NCI-H1092 treated with DMSO at 0.1 percent for 48 hours (cell line): ENCODE measurements around the gene STXBP3.

Source experiments
- DNase-seq: peaks from one replicate; lab custom pipeline; 2025; lab: John Stamatoyannopoulos, UW

STXBP3 gene

GRCh38 chr1:108801101-108801500 lies 54.6 kb downstream of the STXBP3 start:
- no peak for DNase-seq

- DNase-seq: no peak
Observed at GRCh38 chr1:108803548-108803947, 57.1 kb downstream of the STXBP3 start.

GRCh38 chr1:108808438-108808837 lies 62.0 kb downstream of the STXBP3 start:
- DNase-seq: no peak

GRCh38 chr1:108811611-108812010 lies 65.1 kb downstream of the STXBP3 start:
- no peak for DNase-seq

GRCh38 chr1:108813326-108813725 lies 66.9 kb downstream of the STXBP3 start:
- DNase-seq: no peak

GRCh38 chr1:108814343-108815125 lies 68.1 kb downstream of the STXBP3 start:
- DNase-seq: peak; percentile 36

- no peak for DNase-seq
Observed at GRCh38 chr1:108815566-108815965, 69.1 kb downstream of the STXBP3 start.

- DNase-seq: peak; percentile 91
Observed at GRCh38 chr1:108816049-108816893, 69.8 kb downstream of the STXBP3 start.

- DNase-seq: peak; percentile 75
Observed at GRCh38 chr1:108817016-108817415, 70.5 kb downstream of the STXBP3 start.

GRCh38 chr1:108817811-108818210 lies 71.3 kb downstream of the STXBP3 start:
- no peak for DNase-seq

GRCh38 chr1:108819878-108820277 lies 73.4 kb downstream of the STXBP3 start:
- no peak for DNase-seq

- DNase-seq: no peak
Observed at GRCh38 chr1:108823632-108824031, 77.2 kb downstream of the STXBP3 start.

GRCh38 chr1:108824051-108824450 lies 77.6 kb downstream of the STXBP3 start:
- DNase-seq: no peak

GRCh38 chr1:108826081-108826635 lies 79.7 kb downstream of the STXBP3 start:
- no peak for DNase-seq

GRCh38 chr1:108828074-108828961 lies 81.8 kb downstream of the STXBP3 start:
- no peak for DNase-seq

GRCh38 chr1:108829498-108829916 lies 83.0 kb downstream of the STXBP3 start:
- no peak for DNase-seq

- no peak for DNase-seq
Observed at GRCh38 chr1:108830119-108831008, 83.9 kb downstream of the STXBP3 start.

- no peak for DNase-seq
Observed at GRCh38 chr1:108831225-108831624, 84.8 kb downstream of the STXBP3 start.

GRCh38 chr1:108832929-108833328 lies 86.5 kb downstream of the STXBP3 start:
- DNase-seq: no peak

GRCh38 chr1:108841703-108842102 lies 95.2 kb downstream of the STXBP3 start:
- DNase-seq: no peak
